OCI-LY3 (cell line): Measurements from ENCODE around the gene NAA10.

Experiments
- H2AFZ ChIP-seq: fragments of 200-600, 300-600 bp; shearing (Covaris generic); 2 replicates; pipeline ENCODE4 v1.6.0; 2014; ENCODE audit warnings: antibody characterized with exemption, low read depth, low read length
- H3K27ac ChIP-seq: fragments of 200-600, 300-600 bp; sonication (generic); 2 replicates; pipeline ENCODE4 v1.5.1; 2014; ENCODE audit warnings: mild to moderate bottlenecking, low read length, moderate library complexity, mixed read lengths
- H3K27me3 ChIP-seq: fragments of 200-600, 300-600 bp; sonication (generic); 2 replicates; pipeline ENCODE4 v1.6.1; 2014; ENCODE audit warnings: low read depth, low read length, mixed read lengths
- H3K36me3 ChIP-seq: fragments of 200-600, 300-600 bp; sonication (generic); replicated peaks from 2 replicates; pipeline ENCODE3; 2014; ENCODE audit warnings: low read depth, low read length, mixed read lengths
- H3K4me1 ChIP-seq: fragments of 300-600, 200-600 bp; sonication (generic); 2 replicates; pipeline ENCODE4 v1.6.1; 2014; ENCODE audit warnings: low read length, mixed read lengths
- H3K4me2 ChIP-seq: fragments of 200-600, 300-600 bp; sonication (generic); 2 replicates; pipeline ENCODE4 v1.6.1; 2014; ENCODE audit warnings: low read length, mixed read lengths
- H3K4me3 ChIP-seq: fragments of 300-600, 200-600 bp; sonication (generic); 2 replicates; pipeline ENCODE4 v1.5.1; 2014; ENCODE audit warnings: antibody characterized with exemption, mild to moderate bottlenecking, low read length, moderate library complexity
- H3K79me2 ChIP-seq: fragments of 300-600, 200-600 bp; shearing (Covaris generic); 2 replicates; pipeline ENCODE4 v1.6.1; 2014; ENCODE audit warnings: mild to moderate bottlenecking, low read length, mixed read lengths
- H3K9ac ChIP-seq: fragments of 300-600, 200-600 bp; shearing (Covaris generic); 2 replicates; pipeline ENCODE4 v1.6.0; 2014; ENCODE audit warnings: mild to moderate bottlenecking, low read length, moderate library complexity
- H3K9me3 ChIP-seq: fragments of 200-600, 300-600 bp; shearing (Covaris generic); 2 replicates; pipeline ENCODE4 v1.6.1; 2014; ENCODE audit warnings: low read length, mixed read lengths; ENCODE audit not compliant: insufficient read depth
- H4K20me1 ChIP-seq: fragments of 200-600, 300-600 bp; sonication (generic); 2 replicates; pipeline ENCODE4 v1.6.1; 2016; ENCODE audit warnings: low read length, mixed read lengths; ENCODE audit not compliant: insufficient read depth
- CTCF ChIP-seq: fragments of 200-600, 300-600 bp; sonication (generic); IDR thresholded peaks from 2 replicates; pipeline ENCODE4 v1.5.1; 2014; ENCODE audit warnings: antibody characterized with exemption, low read length, low read depth
- EZH2phosphoT487 ChIP-seq: fragments of 200-600 bp; shearing (Covaris generic); IDR thresholded peaks from 2 replicates; pipeline ENCODE4 v1.6.1; 2018; ENCODE audit warnings: antibody characterized with exemption, mixed run types, low read depth

NAA10 gene

GRCh38 chrX:153926858-153927671 lies 7.8 kb downstream of the NAA10 start:
- H3K9me3 ChIP-seq = no peaks in the 10 kb centered on the region
- no peak overlapping the region for H2AFZ ChIP-seq
- no peaks in the 10 kb centered on the region for H3K27me3 ChIP-seq
- H3K36me3 ChIP-seq = peaks cover 24% of the 10 kb centered on the region
- peaks cover 33% of the 10 kb centered on the region for H3K4me1 ChIP-seq
- H3K4me3 ChIP-seq = peak overlapping the region; percentile 100
- H3K79me2 ChIP-seq = peaks cover 57% of the 10 kb centered on the region
- H3K9ac ChIP-seq = peak overlapping the region; percentile 100
- H3K4me2 ChIP-seq = peak overlapping the region; percentile 100
- H4K20me1 ChIP-seq = peaks cover 20% of the 10 kb centered on the region
- TF ChIP-seq EZH2phosphoT487 (no peak), CTCF (no peak)
- H3K27ac ChIP-seq = peak overlapping the region; percentile 100

- Histone ChIP-seq H2AFZ (no peak overlapping the region), H3K27me3 (no peaks in the 10 kb centered on the region), H3K4me2 (peak overlapping the region; percentile 100), H3K9ac (peak overlapping the region; percentile 100), H3K4me1 (peaks cover 33% of the 10 kb centered on the region), H3K27ac (peak overlapping the region; percentile 100), H3K9me3 (no peaks in the 10 kb centered on the region), H3K36me3 (peaks cover 26% of the 10 kb centered on the region), H3K4me3 (peak overlapping the region; percentile 100), H3K79me2 (peaks cover 57% of the 10 kb centered on the region), H4K20me1 (peaks cover 26% of the 10 kb centered on the region)
- no peak for TF ChIP-seq EZH2phosphoT487
- no peak for TF ChIP-seq CTCF
Observed at GRCh38 chrX:153926552-153926857, 8.3 kb downstream of the NAA10 start.

- H3K9ac ChIP-seq = peak within 1 kb of the TSS; percentile 100
- no peaks in the 10 kb centered on the region for H3K27me3 ChIP-seq
- H3K4me2 ChIP-seq = peak within 1 kb of the TSS; percentile 100
- peak within 1 kb of the TSS; percentile 100 for H3K27ac ChIP-seq
- peaks cover 27% of the 10 kb centered on the region for H4K20me1 ChIP-seq
- no peak for TF ChIP-seq EZH2phosphoT487
- no peak for TF ChIP-seq CTCF
- no peak within 1 kb of the TSS for H2AFZ ChIP-seq
- peaks cover 32% of the 10 kb centered on the region for H3K36me3 ChIP-seq
- H3K9me3 ChIP-seq = no peaks in the 10 kb centered on the region
- H3K4me3 ChIP-seq = peak within 1 kb of the TSS; percentile 100
- H3K79me2 ChIP-seq = peaks cover 62% of the 10 kb centered on the region
- H3K4me1 ChIP-seq = peaks cover 33% of the 10 kb centered on the region
Observed at GRCh38 chrX:153925739-153926551, 8.9 kb downstream of the NAA10 start, which contains the start of gene ARHGAP4. Gene ARHGAP4 (minus strand): TSS chrX:153926264. CDS start chrX:153926202, 62 bp downstream.

GRCh38 chrX:153925387-153925738 lies 9.5 kb downstream of the NAA10 start:
- H3K4me1 ChIP-seq = peaks cover 33% of the 10 kb centered on the region
- peak overlapping the region; percentile 100 for H3K4me3 ChIP-seq
- no peaks in the 10 kb centered on the region for H3K9me3 ChIP-seq
- peaks cover 68% of the 10 kb centered on the region for H3K79me2 ChIP-seq
- H3K27ac ChIP-seq = peak overlapping the region; percentile 100
- H2AFZ ChIP-seq = no peak overlapping the region
- H3K27me3 ChIP-seq = no peaks in the 10 kb centered on the region
- H3K4me2 ChIP-seq = peak overlapping the region; percentile 100
- peaks cover 27% of the 10 kb centered on the region for H4K20me1 ChIP-seq
- TF ChIP-seq CTCF (no peak), EZH2phosphoT487 (no peak)
- peaks cover 38% of the 10 kb centered on the region for H3K36me3 ChIP-seq
- peak overlapping the region; percentile 100 for H3K9ac ChIP-seq
